Hepatic stellate cell (primary cell): ENCODE measurements around the gene C13orf46.

ENCODE experiments used
- DNase-seq: peaks from one replicate; pipeline ENCODE4 v3.0.0; 2011; ENCODE audit warnings: low spot score

The C13orf46 gene

DNA sequence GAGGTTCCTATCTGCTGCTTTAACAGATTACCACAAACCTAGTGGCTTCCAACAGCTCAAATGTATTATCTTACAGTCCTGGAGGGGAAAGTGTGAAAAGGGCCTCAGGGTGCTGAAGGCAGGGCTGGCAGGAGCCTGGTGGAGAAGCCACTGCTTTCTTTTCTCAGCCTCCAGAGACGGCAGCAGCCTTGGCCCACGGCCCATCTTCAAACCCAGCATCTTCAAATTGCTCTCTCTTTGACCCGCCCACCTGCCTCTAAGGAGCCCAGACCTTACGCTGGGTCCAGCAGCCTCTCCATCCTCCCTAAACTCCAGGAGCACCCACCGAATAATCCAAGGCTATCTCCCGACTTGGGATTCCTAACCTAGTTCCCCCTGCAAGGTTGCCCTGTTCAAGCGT is 35.6 kb downstream of the C13orf46 start:
- DNase-seq = no peak

DNA sequence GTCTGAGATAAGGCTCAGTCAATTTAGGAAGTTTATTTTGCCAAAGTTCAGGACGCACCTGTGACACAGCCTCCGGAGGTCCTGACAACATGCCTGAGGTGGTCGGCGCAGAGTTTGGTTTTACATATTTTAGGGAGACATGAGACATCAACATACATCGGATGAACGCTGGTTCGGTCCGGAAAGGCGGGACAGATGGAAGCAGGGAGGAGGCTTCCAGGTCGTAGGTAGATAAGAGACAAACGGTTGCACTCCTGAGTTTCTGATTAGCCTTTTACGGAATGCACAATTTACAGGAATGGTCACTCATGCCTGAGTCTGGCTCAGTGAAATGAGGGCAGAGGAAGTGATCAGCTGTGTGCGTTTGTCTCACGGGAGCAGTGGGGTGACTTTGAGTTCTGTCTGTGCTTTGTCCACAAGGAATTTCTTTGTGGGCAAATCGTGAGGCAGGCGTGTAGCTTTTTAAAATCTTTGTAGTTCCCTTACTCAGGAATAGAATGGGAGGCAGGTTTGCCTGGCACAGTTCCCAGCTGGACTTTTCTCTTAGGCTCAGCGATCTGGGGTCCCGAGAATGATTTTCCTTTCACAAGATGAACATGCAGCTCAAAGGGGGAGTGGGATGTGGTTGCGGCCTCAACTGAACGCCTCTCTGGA is 36.2 kb downstream of the C13orf46 start:
- no peak for DNase-seq

GRCh38 chr13:113937073-113937472 is 36.8 kb downstream of the C13orf46 start:
- DNase-seq = no peak

DNA sequence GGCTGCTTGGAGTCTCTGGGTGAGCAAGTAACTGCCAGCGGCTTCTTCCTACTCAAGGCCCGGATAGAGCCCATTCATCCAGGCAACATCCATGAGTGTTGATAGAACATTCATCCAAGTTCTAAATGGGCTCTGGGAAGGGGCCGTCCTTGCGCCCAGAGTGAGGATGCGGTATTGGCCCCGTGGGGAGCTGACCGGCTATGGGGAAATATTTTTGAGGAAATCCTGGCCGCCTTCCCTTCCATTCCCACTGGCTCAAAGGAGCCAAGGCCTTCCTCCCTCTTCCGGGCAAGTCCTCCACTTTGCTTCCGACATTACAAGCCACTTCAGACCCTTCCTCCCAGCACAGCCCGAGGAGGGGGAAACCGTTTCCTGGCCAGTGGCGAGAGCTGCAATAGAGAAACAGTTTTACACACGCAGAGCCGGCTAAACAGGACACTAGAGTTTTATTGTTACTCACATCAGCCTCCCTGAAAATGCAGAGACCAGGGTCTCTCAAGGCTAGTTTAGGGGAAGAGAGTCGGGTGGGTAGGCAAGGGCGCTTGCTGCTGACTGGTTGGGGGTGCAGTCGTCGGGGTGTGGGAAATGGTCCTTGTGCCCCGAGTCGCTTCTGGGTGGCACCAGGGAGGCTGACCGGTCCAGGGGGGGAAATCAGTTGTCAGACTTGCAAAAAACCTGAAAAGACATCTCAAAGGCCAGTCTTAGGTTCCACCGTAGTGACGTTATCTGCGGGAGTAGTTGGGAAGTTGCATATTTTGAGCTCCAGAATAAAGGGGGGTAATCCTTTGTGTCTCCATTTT is 37.5 kb downstream of the C13orf46 start:
- no peak for DNase-seq

DNA sequence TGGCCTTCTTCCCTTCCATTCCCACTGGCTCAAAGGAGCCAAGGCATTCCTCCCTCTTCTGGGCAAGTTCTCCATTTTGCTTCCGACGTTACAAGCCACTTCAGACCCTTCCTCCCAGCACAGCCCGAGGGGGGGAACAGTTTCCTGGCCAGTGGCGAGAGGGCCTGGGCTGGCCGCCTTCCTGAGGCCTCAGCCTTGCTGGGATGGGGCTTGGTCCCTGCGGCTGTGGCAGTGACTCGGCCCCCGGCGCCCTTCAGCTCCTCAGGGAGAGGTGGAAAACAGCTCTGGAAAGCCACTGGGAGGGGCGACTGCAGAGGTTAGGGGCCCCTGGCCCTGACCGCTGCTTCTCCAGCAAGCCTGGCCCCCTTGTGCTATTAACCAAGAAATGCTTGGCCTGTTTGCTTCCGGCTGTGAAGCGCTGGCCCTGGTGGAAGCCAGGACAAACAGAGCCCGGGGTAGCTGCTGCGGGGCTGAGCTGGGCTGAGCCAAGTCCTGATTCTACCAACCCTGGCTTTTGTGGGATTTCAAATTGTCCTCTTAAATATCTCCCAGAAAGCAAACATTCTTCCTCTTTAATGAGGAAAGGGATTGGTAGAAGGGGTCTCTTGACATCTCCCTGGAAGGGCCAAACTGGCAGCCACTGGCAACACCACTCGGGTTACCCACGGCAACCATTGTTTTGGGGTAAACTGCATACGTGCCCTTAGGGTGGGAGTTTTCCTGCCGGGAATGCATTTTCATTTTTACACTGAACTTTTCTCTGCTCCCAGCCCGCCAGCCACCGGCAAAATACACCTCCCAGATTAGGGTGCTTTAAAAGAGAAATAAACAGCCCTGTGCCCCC is 38.7 kb downstream of the C13orf46 start:
- no peak for DNase-seq

DNA sequence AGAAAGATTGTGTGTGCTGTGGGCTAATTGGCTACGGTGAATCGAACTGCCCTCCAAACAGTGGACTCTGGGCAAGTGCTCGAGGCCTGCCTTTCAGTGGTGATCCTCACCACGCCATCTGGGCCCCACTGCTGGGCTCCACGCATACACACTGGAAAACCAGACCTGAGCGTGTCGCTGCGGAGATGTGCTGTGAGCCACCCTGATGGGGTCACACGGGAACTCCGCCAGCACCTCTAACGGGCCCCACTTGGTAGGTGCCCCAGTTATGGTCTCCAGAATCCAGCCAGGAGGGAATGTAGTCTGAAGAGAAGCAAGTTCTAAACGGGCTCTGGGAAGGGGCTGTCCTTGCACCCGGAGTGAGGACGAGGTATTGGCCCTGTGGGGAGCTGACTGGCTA is 39.3 kb downstream of the C13orf46 start:
- DNase-seq = no peak

- no peak for DNase-seq
Observed at GRCh38 chr13:113933901-113934300, 40.0 kb downstream of the C13orf46 start.

GRCh38 chr13:113931841-113932459 is 41.9 kb downstream of the C13orf46 start:
- DNase-seq = no peak

DNA sequence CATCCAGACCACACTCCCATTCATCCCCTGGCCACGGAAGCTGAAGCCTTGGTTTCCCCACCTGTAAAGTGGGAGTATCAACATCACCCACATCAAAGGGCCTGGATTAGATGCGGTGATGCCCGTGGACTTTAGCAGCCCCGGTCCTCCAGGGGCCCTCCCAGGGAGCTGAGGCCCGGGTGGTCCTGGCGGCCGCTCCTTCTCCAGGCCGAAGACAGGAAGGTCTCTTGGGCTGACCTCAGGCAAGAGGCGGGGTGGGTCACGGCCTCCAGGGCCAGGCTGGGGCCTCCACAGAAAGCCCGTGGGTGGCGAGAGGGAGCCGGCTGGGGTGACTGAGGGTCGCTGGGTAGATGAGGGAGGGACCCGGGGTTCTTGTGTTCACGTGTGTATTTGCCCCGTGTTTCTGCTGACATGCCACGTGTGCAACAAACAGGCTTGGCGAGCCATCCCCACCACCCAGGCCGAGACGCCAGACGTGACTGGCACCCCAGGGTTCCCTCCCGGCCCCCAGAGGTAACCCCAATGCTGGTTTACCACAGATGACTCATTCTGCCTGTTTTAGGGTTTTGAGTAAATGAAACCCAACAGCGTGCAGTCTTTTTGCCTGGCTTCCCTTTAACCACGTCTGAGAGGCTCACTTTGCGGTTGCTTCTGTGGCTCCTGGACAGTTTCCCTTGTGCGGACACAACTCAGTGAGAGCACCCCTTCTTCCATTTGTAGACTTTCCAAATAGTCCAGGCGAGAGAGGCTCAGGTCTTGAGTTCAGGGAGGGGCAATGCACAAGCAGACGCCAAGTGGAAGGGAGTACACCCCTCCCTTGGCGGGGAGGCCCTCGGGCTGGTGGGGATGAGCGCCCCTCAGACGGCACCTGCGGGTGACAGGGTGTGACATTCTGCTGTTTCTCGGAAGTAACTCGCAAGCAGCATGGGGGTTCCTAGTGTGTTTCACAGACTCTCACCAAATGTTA is 42.9 kb downstream of the C13orf46 start:
- no peak for DNase-seq

DNA sequence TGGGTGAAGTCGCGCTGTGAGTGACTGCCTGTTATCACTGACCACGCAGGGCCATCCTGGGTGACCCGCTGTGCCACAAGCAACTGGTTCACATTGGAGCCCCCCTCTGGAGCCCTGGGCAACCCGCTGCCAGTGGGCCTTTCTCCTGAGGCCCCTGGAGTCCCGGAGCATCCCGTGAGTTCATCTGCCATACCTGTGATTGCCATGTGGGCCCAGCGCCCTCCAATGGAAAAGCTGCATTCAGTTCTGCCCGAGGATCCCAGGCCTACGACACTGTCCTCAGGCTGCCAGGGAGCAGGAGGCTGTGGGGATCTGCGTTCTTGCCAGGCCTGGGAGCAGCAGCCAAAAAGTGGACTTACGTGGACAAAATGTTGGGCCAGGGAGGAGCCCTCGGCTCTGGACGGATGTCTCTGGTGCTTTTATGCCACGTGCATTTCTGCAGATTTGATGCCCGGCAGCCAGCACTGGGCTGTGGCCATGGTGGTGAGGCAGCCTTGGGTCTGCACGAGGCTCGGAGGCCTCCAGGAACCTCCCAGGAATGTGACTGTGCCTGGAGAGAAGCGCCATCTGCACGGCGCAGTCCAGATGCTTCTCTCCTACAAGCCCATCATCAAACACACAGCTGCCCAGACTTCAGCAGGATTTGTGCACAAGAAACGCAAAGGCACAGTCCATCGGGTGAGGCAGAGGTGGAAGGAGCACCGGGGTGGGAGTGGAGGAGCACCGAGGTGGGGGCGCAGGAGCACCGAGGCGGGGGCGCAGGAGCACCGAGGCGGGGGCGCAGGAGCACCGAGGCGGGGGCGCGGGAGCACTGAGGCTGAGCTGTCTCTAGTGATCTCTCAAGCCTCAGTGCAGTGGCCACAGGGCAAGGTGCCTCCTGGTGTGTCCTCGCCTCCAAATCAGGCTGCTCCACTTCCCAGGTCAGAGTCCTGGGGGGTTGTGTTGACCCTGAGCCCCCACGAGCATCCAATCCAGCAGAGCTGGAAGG is 44.0 kb downstream of the C13orf46 start:
- no peak for DNase-seq

GRCh38 chr13:113928685-113929627 is 44.9 kb downstream of the C13orf46 start:
- peak; percentile 87 for DNase-seq

DNA sequence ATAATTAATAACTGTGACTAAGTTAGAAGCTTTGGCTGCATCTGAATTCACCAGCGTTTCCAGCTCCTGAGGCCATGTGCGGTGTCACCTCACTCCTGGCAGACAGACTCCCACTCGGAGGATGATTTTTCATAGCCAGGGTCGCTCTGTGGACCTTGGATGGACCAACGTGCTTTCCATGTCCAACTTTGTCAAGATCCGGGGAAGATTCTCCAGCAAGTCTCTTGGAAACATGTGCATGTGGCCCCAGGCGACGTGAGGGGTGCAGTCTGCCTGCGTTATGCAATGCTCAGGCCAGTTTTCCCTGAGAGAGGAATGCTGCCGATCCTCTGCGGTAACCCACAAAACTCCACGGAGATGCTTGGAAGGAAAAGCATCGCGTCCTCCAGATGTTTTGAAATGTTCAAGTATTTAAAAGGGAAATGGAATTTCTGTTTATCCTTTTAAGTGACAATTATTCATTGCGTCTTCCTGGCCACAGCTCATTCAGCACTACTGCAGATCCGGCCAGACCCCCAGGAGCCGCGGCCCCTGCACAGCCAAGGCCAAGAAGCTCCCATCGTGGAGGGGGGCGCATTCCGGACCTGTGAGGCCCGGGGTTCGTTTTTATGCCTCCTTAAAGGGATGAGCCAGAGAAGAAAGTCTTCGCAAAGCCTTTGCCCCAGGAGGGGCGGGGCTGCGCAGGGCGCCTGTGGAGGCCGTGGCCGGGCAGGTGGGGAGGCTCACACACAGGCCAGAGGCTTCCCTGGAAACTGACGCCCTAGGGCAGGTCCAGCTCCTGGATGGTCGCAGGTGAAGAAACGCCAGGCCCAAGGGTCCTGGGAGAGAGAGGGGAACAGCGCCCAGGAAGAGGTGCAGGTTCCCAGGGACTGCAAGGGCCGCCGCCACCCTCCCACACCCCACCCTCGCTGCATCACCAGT is 46.0 kb downstream of the C13orf46 start:
- DNase-seq = peak; percentile 96

DNA sequence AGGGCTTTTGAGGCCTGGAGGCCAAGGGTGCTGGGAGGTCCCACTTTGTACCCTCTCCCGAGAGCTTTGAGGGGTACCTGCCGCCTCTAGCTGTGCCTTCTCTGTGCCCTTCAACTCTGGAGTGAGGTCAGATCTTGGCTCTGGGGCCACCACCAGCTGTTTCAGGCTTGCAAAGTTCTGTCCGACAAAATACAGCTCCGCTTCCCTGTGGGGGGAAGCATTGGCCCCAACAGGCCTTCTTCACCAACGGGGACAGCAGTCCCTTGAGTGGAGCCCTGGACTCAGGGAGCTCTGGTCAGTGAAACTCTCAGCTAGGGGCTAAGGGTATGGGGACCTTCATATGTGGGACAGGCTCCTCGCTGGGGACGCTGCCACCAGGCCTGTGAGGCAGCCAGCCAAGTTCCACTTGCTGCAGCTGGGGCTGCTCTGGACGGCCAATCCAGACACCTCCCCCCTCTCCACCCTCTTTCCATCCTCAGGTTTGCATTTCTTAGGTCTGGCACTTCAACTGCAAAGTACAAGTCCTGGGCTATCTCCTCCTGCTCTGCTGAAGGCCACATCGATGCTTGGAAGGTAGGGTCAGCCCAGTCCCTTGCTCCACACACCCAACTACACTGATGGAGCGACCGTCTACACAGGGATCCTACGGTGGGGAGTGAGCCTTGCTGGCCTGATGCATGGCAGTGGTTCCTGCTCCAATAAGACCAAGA is 46.8 kb downstream of the C13orf46 start:
- no peak for DNase-seq

DNA sequence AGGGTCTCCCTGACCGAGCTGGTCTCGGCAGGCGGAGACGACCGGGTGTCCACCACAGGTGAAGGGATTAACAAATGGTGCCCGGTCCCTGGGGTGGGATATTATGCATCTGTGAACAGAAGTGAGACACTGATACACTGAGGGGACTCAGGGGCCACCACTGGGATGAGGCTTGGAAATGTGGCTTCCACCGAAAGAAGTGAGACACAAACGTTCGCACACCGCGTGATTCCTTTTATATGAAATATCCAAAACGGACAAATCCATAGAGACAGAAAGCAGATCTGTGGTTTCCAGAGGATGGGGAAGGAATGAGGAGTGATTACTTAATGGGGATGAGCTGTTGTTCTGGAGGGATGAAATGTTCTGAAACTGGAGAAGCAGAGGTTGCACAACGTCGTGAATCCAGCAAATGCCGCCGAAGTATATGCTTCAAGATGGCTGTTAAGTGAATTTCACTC is 47.5 kb downstream of the C13orf46 start:
- no peak for DNase-seq

- DNase-seq = no peak
Observed at GRCh38 chr13:113924184-113924901, 49.5 kb downstream of the C13orf46 start.

DNA sequence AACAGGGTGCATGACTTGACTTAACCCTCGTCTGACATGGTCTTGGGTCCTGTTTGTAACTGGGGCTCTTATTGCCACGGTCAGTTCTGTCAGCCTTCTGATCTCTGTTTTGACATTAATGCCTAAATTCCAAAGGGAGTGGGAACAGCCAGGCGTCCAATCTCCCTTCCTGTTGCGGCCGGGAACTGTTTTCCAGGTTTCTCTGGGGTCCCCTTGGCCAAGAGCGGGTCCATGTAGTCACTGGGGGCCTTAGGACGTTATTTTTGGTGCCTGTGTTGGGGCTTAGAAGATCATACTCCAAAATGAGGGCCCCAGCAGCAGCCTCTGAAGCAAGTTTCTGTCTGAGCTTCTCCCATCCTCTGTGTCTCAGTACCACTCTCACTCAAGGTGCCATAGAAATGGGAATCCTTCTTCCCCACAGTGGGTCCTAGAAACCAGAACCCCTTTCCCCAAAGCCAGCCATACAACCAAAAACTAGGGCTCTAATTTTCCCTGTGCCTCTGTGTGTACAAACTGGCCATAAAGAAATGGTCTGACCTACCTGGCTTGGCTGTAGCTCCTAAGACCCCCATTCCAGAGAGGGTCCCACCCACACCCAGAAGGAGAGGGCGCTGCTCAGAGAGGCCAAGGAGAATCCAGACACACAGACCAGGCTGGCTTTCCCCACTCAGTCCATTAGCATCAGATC is 50.4 kb downstream of the C13orf46 start:
- no peak for DNase-seq
